HG03342 (cell line): Measurements from ENCODE around the gene USP8.
"Not testable (repeated sequence)": the region's sequence is repeated elsewhere in the genome, so short reads cannot be mapped to it uniquely, and the experiment has no call there.

Experiments used
- ATAC-seq: cut with Tn5 transposase; IDR thresholded peaks from one replicate; pipeline ENCODE4 v1.9.1; 2021; ENCODE audit warnings: mild to moderate bottlenecking, moderate library complexity; ENCODE audit not compliant: unreplicated experiment

The USP8 gene

DNA sequence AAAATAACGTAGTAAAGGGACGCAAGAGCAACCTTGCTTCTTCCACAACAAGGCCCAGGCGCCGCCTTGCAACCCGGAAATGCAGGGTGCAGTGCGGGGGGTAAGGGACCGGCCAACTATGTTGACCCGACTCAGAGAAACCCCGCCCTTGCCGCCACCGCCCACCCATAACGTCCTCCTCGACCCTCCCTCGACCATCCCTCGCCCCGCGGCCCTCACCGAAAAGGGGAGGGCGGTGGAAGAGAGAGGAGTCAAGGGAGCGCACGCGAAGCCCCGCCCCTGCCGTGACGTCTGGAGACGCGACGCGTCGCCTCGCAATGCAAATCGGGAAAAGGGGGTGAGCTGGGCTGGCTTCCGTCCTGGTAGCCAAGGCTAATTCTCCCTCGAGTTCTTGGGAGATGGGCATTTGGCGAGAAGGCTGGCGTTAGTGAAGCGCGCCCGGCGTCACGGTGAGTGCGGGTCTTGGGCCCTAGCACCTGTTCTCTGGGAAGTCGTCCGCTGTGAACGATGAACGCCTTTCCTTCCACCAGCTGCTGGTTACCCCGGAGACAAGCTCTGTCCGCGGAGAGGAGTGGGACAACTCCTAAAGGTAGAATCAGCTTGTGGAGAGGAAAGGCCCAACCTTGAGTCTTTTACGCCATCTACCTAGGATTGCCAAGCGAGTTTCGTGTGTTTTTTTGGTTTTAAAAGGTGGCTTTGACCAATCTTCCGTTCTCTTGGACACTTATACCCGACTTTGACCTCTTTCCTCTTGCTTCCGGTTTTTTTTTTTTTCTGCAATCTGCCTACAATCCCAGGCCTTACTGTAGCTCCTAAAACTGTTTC lies at the start of gene USP8:
Gene USP8, plus strand, starts transcription at position 340 of the 825 bp plus-strand sequence. CDS start 14,669 bp downstream, outside the sequence.
- ATAC-seq, result peak; percentile 94

DNA sequence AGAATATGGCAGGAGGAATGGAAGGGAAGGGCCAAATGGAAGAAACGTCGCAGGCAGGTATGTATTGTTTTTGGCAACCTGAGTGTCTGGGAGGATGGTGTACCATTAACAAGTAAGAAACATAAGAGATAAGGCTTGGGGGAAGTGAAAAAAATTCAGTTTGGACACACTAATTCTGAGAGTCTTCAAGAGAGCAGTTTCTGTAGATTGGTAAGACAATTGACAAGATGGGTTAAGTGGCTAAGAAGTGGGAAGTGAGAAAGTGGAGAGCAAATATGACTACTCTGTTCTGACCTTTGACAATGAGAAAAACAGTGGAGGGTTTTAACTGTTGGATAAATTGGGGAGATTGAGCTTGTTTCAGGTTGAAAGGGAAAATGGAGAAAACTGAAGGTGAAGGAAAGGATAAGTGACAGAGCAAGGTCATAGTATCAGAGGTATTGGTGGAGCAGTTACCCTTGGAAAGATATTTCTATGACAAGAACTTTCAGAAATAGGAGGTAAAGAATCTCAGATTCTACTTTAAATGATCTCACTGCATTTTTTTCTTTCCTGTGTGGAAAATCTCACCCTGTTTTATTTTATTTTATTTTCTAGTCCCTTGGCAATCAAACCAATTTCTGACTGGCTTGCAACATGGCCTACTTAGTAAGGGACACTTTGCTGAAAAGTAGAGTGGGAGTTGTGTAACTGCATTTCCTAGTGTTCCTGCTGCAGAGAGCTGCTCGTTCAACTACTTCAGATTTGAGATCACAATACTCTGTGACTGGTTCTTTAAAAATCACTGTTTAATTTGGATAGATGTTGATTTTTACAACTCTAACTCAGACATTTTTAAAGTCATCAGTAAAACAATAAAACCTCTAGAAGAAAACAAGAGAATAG lies 46.1 kb upstream of the USP8 start:
- ATAC-seq, result peak; percentile 97

DNA sequence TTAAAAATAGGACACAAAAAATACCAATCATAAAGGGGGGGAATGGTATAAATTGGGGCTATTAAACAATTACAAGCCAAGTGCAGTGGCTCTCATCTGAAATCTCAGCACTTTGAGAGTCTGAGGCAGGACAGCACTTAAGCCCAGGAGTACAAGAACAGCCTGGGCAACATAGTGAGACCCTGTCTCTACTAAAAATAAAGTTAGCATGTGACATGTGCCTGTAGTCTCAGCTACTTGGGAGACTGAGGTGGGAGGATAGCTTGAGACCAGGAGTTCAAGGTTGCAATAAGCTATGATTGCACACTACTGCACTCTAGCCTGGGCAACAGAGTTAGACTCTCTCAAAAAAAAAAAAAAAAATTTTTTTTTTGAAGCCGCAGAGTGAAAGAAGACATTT lies 45.4 kb upstream of the USP8 start:
- no peak for ATAC-seq

DNA sequence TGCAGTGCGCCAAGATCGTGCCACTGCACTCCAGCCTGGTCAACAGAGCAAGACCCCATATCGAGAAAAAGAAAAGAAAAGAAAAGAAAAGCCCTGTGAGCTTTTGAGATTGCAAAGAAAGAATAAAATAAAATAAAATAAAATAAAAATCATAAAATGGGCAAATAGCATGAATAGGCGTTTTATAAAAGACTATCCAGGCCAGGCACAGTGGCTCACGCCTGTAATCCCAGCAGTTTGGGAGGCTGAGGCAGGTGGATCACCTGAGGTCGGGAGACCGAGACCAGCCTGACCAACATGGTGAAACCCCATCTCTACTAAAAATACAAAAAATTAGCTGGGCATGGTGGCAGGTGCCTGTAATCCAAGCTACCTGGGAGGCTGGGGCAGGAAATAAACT lies 44.8 kb upstream of the USP8 start:
- ATAC-seq, result not testable (repeated sequence)

DNA sequence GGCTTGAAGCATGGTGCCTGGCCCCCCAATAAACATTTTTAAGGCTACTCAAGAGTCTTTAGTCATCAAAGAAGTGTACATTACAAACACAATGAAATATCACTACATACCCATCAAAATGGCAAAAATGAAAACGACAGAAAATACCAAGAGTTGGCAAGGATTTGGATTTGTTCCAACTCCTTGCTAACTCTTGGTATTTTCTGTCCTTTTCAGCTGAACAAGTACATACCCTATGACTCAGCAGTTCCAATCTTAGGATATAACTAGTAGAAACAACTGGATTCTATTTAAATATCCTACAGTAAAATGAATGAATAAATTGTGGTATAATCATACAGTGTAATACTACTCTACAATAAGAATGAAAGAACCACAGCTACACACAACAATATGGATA lies 44.1 kb upstream of the USP8 start:
- no peak for ATAC-seq

DNA sequence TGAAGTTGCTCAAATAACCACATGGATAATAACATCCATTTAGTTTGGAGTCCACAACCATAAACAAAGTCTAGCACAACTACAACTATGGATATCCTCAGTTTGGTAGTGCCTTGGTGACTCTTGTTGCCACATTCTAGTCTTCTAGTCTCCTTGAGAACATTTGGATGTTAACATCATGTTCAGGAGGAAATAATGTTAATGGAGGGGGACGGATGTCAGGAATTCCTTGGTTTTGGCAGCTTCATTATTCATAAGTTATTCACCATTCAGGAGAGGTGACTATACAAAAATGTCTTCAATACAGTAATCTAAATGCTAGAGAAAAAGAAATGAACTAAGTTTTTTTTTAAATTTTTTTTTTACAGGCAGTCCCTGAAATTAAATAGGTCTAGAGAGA lies 42.8 kb upstream of the USP8 start:
- ATAC-seq, result no peak

DNA sequence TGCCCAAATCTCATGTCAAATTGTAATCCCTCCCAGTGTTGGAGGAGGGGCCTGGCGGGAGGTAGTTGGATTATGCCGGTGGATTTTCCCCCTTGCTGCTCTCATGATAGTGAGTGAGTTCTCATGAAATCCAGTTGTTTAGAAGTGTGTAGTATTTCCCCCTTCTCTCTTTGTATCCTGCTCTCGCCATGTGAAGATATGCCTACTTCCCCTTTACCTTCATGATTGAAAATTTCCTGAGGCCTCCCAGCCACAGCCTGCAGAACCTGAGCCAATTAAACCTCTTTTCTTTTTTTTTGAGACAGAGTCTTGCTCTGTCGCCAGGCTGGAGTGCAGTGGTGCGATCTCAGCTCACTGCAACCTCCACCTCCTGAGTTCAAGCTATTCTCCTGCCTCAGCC lies 41.8 kb upstream of the USP8 start:
- not testable (repeated sequence) for ATAC-seq

DNA sequence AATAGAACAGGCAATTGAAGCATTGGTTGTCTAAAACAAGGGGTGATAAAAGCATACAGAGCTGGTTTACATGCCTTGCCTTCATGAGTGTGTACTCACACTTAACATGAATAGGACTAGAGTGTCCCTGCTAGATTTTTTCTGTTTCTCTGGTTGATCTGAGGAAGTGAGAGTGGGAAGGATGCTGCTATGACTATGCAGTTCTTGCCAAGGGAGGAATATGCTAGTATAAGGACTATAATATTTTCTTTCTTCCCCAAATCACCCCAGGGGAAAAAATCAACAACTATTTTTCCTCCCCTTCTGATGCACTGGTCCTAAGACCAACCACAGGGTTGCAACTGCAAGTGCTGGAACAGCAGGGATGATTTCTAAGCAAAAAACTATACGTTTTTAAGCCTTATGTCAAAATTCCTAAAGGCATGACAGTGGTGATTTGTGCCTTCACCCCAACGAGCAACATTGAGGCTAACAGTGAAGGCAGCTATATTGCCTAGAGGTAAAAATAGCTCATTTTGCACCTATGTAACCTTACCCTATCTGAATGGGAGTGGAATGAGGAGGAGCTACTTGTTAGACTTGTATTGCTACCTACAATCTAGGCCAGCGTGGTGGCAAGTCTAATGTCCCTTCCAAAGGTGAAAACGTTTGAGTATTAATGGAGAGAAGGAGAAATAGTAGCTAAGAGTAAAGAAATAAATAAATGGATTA lies 33.5 kb upstream of the USP8 start:
- ATAC-seq, result peak; percentile 91

DNA sequence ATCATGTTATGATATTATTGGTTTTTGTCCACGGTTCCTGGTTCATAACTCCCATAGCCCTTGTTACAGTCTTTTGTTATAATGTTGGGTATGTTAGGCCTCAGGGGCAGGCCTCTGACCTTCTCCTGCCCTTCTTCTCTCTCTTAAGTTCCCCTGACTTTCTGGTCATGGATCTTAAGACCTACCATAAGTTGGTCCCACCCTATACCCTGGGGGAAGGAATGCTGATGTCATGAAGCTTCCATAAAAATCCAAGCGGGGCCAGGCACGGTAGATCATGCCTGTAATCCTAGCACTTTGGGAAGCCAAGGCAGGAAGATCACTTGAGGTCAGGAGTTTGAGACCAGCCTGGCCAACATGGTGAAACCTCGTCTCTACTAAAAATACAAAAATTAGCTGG lies 32.6 kb upstream of the USP8 start:
- not testable (repeated sequence) for ATAC-seq

DNA sequence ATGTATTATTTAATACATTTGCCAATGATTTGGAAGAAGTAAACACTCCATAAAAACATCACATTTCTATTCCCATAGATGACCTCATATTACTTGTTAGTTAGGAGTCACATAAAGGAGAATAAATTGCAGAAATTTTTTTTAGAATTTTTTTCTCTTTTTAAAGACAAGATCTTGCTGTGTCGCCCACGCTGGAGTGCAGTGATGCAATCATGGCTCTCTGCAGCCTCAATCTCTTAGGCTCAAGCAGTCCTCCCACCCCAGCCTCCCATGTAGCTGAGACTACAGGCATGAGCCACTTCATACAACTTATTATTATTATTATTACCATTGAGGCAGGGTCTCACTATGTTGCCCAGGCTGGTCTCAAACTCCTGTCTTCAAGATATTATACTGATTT lies 12.3 kb upstream of the USP8 start:
- no peak for ATAC-seq

DNA sequence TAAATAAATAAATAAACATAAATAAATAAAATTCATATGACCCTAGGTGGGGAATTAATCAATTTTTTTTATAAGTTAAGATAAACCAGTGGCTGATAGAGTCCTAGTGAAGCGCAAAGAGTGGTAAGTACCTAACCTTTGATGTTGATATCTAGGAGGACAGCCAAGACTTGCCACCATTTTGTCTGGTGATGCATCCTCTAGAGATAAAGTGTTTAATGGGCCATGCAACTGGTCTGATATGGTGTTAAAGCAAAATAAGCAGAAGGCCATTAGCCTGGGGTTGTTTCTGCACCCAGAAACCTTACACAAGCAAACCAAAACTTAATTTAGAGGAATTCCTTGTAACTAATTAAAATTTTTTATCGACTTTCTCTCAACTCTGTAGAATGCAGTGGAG lies 9.6 kb upstream of the USP8 start:
- no peak for ATAC-seq

DNA sequence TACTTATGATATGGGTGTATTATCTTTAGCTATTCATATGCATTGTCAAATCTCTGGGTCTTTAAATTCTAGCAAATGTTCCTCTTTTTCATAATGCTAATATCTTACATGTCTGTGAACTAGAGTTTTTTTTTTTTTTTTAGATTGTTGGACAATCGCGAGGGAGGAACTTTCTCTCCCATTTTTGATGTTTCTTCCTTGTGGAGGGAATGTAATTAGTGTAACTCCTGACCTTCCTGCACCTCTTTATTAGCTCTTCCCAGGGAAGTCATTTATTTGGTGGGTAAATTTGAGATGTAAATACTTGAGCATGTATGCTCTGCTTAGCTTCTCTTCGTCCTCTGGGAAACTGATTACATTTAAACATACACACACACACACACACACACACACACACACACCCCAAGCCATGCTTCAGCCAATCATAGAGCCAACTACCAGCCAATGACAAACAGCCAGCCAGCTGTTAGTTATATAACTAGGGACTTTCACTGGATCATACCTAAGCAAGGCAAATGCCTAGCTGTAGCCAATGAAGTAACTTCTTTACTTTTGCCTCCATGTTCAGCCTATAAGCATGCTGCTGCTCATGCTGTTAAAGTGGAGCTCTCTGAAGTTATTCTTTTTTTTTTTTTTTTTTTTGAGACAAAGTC lies 8.3 kb upstream of the USP8 start:
- ATAC-seq, result no peak

DNA sequence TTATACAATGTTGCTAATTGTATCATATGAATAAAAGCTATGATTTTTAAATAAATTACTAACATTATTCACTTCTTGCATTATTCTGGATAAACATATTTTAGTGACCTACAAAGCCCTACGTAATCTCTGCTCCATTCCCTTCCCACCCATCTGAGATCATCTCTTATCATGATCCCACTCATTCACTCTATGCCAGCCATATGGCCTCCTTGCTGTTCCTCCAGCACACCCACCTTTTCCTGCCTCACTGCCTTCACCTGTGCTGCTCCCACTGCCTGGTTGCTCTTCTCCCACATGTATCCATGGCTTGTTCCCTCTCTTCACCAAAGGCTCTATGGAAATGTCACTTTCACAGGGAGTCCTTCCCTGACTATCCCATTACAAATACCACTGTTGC lies 7.3 kb upstream of the USP8 start:
- no peak for ATAC-seq

DNA sequence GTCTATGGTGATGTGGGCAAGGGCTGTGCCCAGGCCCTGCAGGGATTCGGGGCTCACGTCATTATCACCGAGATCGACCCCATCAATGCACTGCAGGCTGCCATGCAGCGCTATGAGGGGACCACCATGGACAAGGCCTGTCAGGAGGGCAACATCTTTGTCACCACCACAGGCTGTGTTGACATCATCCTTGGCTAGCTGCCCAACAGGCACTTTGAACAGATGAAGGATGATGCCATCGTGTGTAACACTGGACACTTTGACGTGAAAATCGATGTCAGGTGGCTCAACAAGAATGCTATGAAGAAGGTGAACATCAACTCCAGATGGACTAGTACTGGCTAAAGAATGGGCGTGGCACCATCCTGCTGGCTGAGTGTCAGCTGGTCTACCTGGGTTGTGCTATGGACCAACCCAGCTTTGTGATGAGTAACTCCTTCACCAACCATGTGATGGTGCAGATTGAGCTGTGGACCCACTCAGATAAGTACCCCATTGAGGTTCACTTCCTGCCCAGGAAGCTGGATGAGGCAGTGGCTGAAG lies 6.1 kb upstream of the USP8 start:
- no peak for ATAC-seq

DNA sequence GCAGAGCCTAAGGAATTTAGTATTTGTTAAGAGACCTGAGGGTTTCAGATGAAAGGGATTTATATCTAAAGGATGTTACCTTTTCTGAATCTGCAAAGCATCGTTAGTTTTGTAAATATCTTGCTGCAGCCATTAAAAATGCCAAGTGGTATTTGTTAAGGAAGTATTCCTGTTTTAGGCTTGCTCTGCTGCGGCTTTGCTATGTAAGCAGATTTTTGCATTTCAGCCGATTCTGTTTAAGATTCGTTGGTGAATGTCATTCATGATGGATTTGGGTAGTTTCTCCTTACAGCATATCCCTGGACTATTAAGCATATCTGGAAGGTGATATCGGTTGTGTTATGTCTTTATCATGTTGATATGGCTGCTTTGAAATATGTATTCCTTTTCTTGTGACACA lies 1.0 kb downstream of the USP8 start:
- ATAC-seq, result no peak

DNA sequence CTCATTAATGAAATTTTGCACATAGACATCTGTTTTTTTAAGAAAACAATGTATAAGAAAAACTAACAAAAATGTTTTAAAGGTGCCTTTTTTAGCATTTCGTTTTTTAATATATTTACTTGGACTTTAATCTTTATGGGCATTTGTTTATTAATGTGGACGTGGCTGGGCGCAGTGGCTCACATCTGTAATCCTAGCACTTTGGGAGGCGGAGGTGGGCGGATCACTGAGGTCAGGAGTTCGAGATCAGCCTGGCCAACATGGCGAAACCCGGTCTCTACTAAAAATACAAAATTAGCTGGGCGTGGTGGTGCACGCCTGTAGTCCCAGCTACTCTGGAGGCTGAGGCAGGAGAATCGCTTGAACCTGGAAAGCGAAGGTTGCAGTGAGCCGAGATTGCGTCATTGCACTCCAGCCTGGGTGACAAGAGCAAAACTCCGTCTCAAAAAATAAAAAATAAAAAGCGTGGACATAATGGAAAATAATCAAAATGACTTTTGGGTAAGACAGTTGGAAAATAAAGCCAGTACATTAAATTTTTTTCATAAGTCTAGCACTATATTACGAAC lies 1.6 kb downstream of the USP8 start:
- not testable (repeated sequence) for ATAC-seq

DNA sequence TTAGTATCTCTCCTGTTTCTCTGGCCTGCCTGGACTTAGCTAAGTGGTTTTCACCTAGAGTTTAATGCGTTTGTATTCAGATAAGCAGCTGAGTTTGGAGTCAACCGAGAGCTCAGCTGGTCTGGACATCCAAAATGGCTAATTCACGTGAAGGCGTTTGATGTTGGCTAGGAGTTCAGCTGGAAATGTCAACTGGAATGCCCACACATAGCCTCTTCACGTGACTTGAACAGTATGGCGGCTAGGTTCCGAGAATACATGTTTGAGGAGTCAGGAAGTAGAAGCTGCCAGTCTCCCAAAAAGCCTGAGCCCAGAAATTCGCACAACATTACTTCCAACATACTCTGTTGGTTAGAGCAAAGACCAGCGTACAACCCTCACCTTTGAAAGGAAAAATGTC lies 2.2 kb downstream of the USP8 start:
- no peak for ATAC-seq

DNA sequence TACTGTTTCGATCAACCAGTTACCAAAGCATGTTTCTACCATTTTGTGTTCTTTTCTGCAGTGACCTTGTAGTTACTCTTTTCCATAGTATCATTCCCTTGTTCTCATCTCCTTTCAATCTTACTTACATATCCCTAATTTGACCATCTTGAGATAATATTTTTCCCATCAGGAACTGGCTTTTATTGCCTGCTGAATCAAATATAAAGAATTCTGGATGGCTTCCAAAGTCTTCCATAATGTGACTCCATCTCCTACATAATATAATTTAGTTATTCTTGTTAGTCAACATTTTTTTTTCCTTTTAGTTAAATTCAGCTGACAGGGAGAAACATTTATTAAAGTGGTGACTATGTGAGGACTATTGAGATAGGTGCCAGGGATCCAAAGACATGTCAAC lies 7.0 kb downstream of the USP8 start:
- no peak for ATAC-seq

DNA sequence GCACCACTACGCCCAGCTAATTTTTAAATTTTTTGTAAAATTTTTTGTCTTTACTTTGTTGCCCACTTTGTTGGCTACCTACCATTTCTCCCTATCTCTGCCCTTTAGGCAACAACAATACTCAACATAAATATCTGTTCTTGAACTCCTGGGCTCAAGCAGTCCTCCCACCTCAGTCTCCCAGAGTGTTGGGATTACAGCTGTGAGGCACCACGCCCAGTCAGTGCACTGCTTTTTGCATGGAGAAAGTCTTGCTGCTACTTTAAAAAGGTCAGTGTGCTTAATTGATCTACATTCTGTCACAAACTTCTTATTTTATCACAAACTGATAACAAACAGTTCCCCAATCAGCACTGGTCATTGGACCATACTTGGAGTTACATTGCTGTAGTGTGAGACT lies 8.0 kb downstream of the USP8 start:
- no peak for ATAC-seq

DNA sequence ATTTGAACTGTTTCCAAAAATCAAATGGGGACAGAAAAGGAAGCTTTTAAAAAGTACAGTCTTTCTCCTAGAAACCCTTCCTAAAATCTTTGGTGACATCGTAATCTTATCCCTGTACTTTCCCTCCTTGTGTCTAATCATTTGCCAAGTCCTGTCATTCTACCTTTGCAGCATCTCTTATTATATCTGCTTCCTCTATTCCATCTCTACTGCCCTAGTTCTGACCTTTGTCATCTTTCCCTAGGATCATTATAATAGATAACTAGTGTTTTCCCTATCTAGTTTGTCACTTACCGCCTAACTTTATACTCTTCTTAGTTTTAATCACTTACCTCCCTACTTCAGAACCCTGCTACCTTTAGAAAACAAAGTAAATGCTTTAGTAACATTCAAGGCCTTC lies 11.6 kb downstream of the USP8 start:
- ATAC-seq, result no peak
